Astrocyte (in vitro differentiated cells and primary cell): ENCODE measurements around the gene LASP1NB.

Experiments
- DNase-seq: peaks from one replicate; pipeline ENCODE4 v3.0.0-alpha.2; 2010; ENCODE audit warnings: low read depth
- FAIRE-seq: peaks from 2 replicates; lab custom pipeline; 2011; peaks lifted over from hg19 to GRCh38; lab: Jason Lieb, UNC
- H2AFZ ChIP-seq: 2 replicates; pipeline ENCODE4 v1.6.0; 2012; ENCODE audit warnings: low read depth, low read length, inconsistent platforms
- H3K27ac ChIP-seq: 2 replicates; pipeline ENCODE4 v1.5.1; 2011; ENCODE audit warnings: low read depth, low read length, inconsistent platforms
- H3K27me3 ChIP-seq: 2 replicates; pipeline ENCODE4 v1.6.0; 2011; ENCODE audit warnings: low read length, inconsistent platforms; ENCODE audit not compliant: insufficient read depth
- H3K36me3 ChIP-seq: 2 replicates; pipeline ENCODE4 v1.5.1; 2011; ENCODE audit warnings: low read length, inconsistent platforms; ENCODE audit not compliant: insufficient read depth
- H3K4me1 ChIP-seq: 2 replicates; pipeline ENCODE4 v1.5.1; 2011; ENCODE audit warnings: low read length, inconsistent platforms; ENCODE audit not compliant: insufficient read depth
- H3K4me2 ChIP-seq: 2 replicates; pipeline ENCODE4 v1.6.0; 2012; ENCODE audit warnings: low read length, inconsistent platforms
- H3K4me3 ChIP-seq: 2 replicates; pipeline ENCODE4 v1.5.1; 2011; ENCODE audit warnings: low read depth, mild to moderate bottlenecking, low read length, inconsistent platforms; ENCODE audit not compliant: insufficient read depth
- H3K79me2 ChIP-seq: 2 replicates; pipeline ENCODE4 v1.6.0; 2012; ENCODE audit warnings: mild to moderate bottlenecking, low read length, inconsistent platforms; ENCODE audit not compliant: insufficient read depth
- H3K9ac ChIP-seq: 2 replicates; pipeline ENCODE4 v1.6.0; 2012; ENCODE audit warnings: mild to moderate bottlenecking, low read length, inconsistent platforms
- H3K9me3 ChIP-seq: 2 replicates; pipeline ENCODE4 v1.5.1; 2012; ENCODE audit warnings: low read depth, mild to moderate bottlenecking, low read length, inconsistent platforms; ENCODE audit not compliant: insufficient read depth
- H4K20me1 ChIP-seq: 2 replicates; pipeline ENCODE4 v1.6.0; 2012; ENCODE audit warnings: low read length, inconsistent platforms; ENCODE audit not compliant: insufficient read depth
- H3K27ac Mint-ChIP-seq: one replicate; pipeline ENCODE4 v1.8.0; 2021; ENCODE audit warnings: mild to moderate bottlenecking, mixed read lengths; ENCODE audit not compliant: unreplicated experiment
- H3K27me3 Mint-ChIP-seq: one replicate; pipeline ENCODE4 v1.8.0; 2021; ENCODE audit warnings: low read depth, mixed read lengths; ENCODE audit not compliant: unreplicated experiment
- H3K36me3 Mint-ChIP-seq: one replicate; pipeline ENCODE4 v1.8.0; 2021; ENCODE audit warnings: low read depth, mixed read lengths; ENCODE audit not compliant: unreplicated experiment
- H3K4me1 Mint-ChIP-seq: one replicate; pipeline ENCODE4 v1.8.0; 2021; ENCODE audit warnings: low read depth, mixed read lengths; ENCODE audit not compliant: unreplicated experiment
- H3K4me3 Mint-ChIP-seq: one replicate; pipeline ENCODE4 v1.8.0; 2021; ENCODE audit warnings: mild to moderate bottlenecking, moderate library complexity, mixed read lengths; ENCODE audit not compliant: unreplicated experiment
- H3K9me3 Mint-ChIP-seq: one replicate; pipeline ENCODE4 v1.8.0; 2021; ENCODE audit warnings: mild to moderate bottlenecking, mixed read lengths; ENCODE audit not compliant: unreplicated experiment
- EZH2 ChIP-seq: IDR thresholded peaks from 2 replicates; pipeline ENCODE4 v1.6.1; 2012; ENCODE audit warnings: mild to moderate bottlenecking, low read length, inconsistent platforms; ENCODE audit not compliant: insufficient read depth
- TF ChIP-seq, protein P1 (sequence below): IDR thresholded peaks from 2 replicates; pipeline ENCODE4 v1.5.1; 2011; ENCODE audit warnings: low read depth, mild to moderate bottlenecking, inconsistent platforms, low read length, moderate library complexity; ENCODE audit not compliant: insufficient read depth

Gene LASP1NB

GRCh38 chr17:38893607-38894006 is 31.8 kb upstream of the LASP1NB start:
- Histone ChIP-seq H3K4me2 (no peak overlapping the region), H3K27ac (no peak overlapping the region), H3K4me3 (no peak overlapping the region), H3K27me3 (no peaks in the 10 kb centered on the region), H4K20me1 (peaks cover 95% of the 10 kb centered on the region), H3K9ac (peak overlapping the region; percentile 3), H3K79me2 (peaks cover 87% of the 10 kb centered on the region), H3K4me1 (peaks cover 29% of the 10 kb centered on the region), H3K36me3 (peaks cover 46% of the 10 kb centered on the region), H2AFZ (no peak overlapping the region), H3K9me3 (no peaks in the 10 kb centered on the region)
- Mint-ChIP-seq H3K27ac (no peak overlapping the region), H3K9me3 (no peaks in the 10 kb centered on the region), H3K4me3 (no peak overlapping the region), H3K36me3 (peaks cover 11% of the 10 kb centered on the region), H3K4me1 (peaks cover 43% of the 10 kb centered on the region), H3K27me3 (no peaks in the 10 kb centered on the region)
- FAIRE-seq: no peak
- peak; percentile 36 for DNase-seq
- TF ChIP-seq, protein P1, sequence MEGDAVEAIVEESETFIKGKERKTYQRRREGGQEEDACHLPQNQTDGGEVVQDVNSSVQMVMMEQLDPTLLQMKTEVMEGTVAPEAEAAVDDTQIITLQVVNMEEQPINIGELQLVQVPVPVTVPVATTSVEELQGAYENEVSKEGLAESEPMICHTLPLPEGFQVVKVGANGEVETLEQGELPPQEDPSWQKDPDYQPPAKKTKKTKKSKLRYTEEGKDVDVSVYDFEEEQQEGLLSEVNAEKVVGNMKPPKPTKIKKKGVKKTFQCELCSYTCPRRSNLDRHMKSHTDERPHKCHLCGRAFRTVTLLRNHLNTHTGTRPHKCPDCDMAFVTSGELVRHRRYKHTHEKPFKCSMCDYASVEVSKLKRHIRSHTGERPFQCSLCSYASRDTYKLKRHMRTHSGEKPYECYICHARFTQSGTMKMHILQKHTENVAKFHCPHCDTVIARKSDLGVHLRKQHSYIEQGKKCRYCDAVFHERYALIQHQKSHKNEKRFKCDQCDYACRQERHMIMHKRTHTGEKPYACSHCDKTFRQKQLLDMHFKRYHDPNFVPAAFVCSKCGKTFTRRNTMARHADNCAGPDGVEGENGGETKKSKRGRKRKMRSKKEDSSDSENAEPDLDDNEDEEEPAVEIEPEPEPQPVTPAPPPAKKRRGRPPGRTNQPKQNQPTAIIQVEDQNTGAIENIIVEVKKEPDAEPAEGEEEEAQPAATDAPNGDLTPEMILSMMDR: no peak
- no peak for TF ChIP-seq EZH2

GRCh38 chr17:38894276-38894675 is 31.1 kb upstream of the LASP1NB start:
- Histone ChIP-seq H3K27ac (no peak overlapping the region), H4K20me1 (peaks cover 95% of the 10 kb centered on the region), H3K36me3 (peaks cover 46% of the 10 kb centered on the region), H3K9ac (no peak overlapping the region), H3K27me3 (no peaks in the 10 kb centered on the region), H3K9me3 (no peaks in the 10 kb centered on the region), H3K4me2 (no peak overlapping the region), H2AFZ (no peak overlapping the region), H3K4me1 (peaks cover 35% of the 10 kb centered on the region), H3K79me2 (peaks cover 85% of the 10 kb centered on the region), H3K4me3 (no peak overlapping the region)
- Mint-ChIP-seq H3K4me1 (peaks cover 44% of the 10 kb centered on the region), H3K27ac (peak overlapping the region; percentile 47), H3K36me3 (peaks cover 12% of the 10 kb centered on the region), H3K27me3 (no peaks in the 10 kb centered on the region), H3K4me3 (no peak overlapping the region), H3K9me3 (no peaks in the 10 kb centered on the region)
- DNase-seq (no peak), FAIRE-seq (no peak)
- TF ChIP-seq, protein P1: no peak
- TF ChIP-seq EZH2: no peak

GRCh38 chr17:38896346-38896954 is 29.0 kb upstream of the LASP1NB start:
- peaks cover 68% of the 10 kb centered on the region for H3K79me2 ChIP-seq

More at GRCh38 chr17:38896346-38896954, 29.0 kb upstream of the LASP1NB start:
- H3K27me3 ChIP-seq: no peaks in the 10 kb centered on the region
- Mint-ChIP-seq H3K4me1 (peaks cover 60% of the 10 kb centered on the region), H3K27ac (peak overlapping the region; percentile 75), H3K9me3 (no peaks in the 10 kb centered on the region), H3K27me3 (no peaks in the 10 kb centered on the region), H3K36me3 (peaks cover 12% of the 10 kb centered on the region), H3K4me3 (peak overlapping the region; percentile 57)
- H3K36me3 ChIP-seq: peaks cover 33% of the 10 kb centered on the region
- H3K9me3 ChIP-seq: no peaks in the 10 kb centered on the region
- peaks cover 49% of the 10 kb centered on the region for H3K4me1 ChIP-seq
- H3K4me3 ChIP-seq: no peak overlapping the region
- no peak for DNase-seq
- no peak overlapping the region for H3K27ac ChIP-seq
- TF ChIP-seq, protein P1: no peak
- no peak for TF ChIP-seq EZH2
- H4K20me1 ChIP-seq: peaks cover 94% of the 10 kb centered on the region
- no peak overlapping the region for H2AFZ ChIP-seq
- H3K9ac ChIP-seq: peak overlapping the region; percentile 17
- no peak overlapping the region for H3K4me2 ChIP-seq
- FAIRE-seq: no peak
